IMR-90 (cell line): ENCODE data around the gene CMIP. TPM values are rescaled to one million over a fixed set of nuclear protein-coding genes. Genes with fewer than 3 reads are reported as not detected.

Experiments used
- ATAC-seq: fragments of 200-7000 bp; cut with Tn5 transposase; 2 replicates; pipeline ENCODE4 v1.9.1; 2020; ENCODE audit warnings: low read depth, mild to moderate bottlenecking, moderate library complexity
- BruUV-seq: library from RNA; stranded (reverse); fragments of 400-500 nt; replicated peaks from 2 replicates; lab custom pipeline; 2021; lab: Mats Ljungman, UMichigan
- CTCF ChIA-PET: fragments of 300-600 bp; formaldehyde crosslinking; extraction: SDS; loops from one replicate; lab custom pipeline; 2021; ENCODE audit warnings: antibody characterized with exemption; lab: Yijun Ruan, JAX
- POLR2A ChIA-PET: fragments of 300-600 bp; sonication (Branson Sonifier 250); formaldehyde crosslinking; loops from one replicate; lab custom pipeline; 2022; ENCODE audit warnings: antibody characterized with exemption; ENCODE audit not compliant: unreplicated experiment; lab: Charles Lee
- DNase-seq: peaks from one replicate; pipeline ENCODE4 v3.0.0; 2013
- H2AFZ ChIP-seq: replicated peaks from 2 replicates; pipeline ENCODE3; 2013; ENCODE audit warnings: low read length, mild to moderate bottlenecking; ENCODE audit not compliant: poor library complexity
- H2AK5ac ChIP-seq: 2 replicates; pipeline ENCODE4 v1.6.1; 2013; ENCODE audit warnings: low read depth, low read length, inconsistent platforms
- H2AK9ac ChIP-seq: replicated peaks from 2 replicates; pipeline ENCODE3; 2013; ENCODE audit warnings: mild to moderate bottlenecking, low read depth, low read length, moderate library complexity; ENCODE audit not compliant: poor library complexity
- H2BK120ac ChIP-seq: 2 replicates; pipeline ENCODE4 v1.6.1; 2013; ENCODE audit warnings: low read depth, low read length, inconsistent platforms
- H2BK15ac ChIP-seq: 3 replicates; pipeline ENCODE4 v1.6.1; 2013; ENCODE audit warnings: low read depth, low read length, inconsistent platforms
- H2BK20ac ChIP-seq: 2 replicates; pipeline ENCODE4 v1.6.1; 2013; ENCODE audit warnings: low read depth, mild to moderate bottlenecking, inconsistent platforms, low read length, moderate library complexity
- H2BK5ac ChIP-seq: 2 replicates; pipeline ENCODE4 v1.6.1; 2013; ENCODE audit warnings: mild to moderate bottlenecking, low read depth, low read length, inconsistent platforms; ENCODE audit not compliant: poor library complexity, severe bottlenecking
- H3K14ac ChIP-seq: replicated peaks from 2 replicates; pipeline ENCODE4 v1.6.1; 2013; ENCODE audit warnings: low read depth, low read length, inconsistent platforms
- H3K18ac ChIP-seq: 2 replicates; pipeline ENCODE4 v1.6.1; 2013; ENCODE audit warnings: low read depth, low read length, control low read depth
- H3K23ac ChIP-seq: 2 replicates; pipeline ENCODE4 v1.6.1; 2013; ENCODE audit warnings: low read depth, low read length, inconsistent platforms
- H3K27ac ChIP-seq: 2 replicates; pipeline ENCODE4 v1.5.1; 2013; ENCODE audit warnings: mild to moderate bottlenecking, control low read depth, low read length; ENCODE audit not compliant: insufficient read depth
- H3K27me3 ChIP-seq: 2 replicates; pipeline ENCODE4 v1.6.1; 2013; ENCODE audit warnings: low read length; ENCODE audit not compliant: control insufficient read depth, insufficient read depth
- H3K36me3 ChIP-seq: 2 replicates; pipeline ENCODE4 v1.6.1; 2013; ENCODE audit warnings: low read length, mixed read lengths; ENCODE audit not compliant: control insufficient read depth, insufficient read depth
- H3K4ac ChIP-seq: 2 replicates; pipeline ENCODE4 v1.6.1; 2013; ENCODE audit warnings: low read depth, low read length, inconsistent platforms
- H3K4me1 ChIP-seq: 2 replicates; pipeline ENCODE4 v1.6.1; 2013; ENCODE audit warnings: low read length, mixed read lengths; ENCODE audit not compliant: control insufficient read depth, insufficient read depth
- H3K4me2 ChIP-seq: 2 replicates; pipeline ENCODE4 v1.6.1; 2013; ENCODE audit warnings: low read depth, mild to moderate bottlenecking, control low read depth, low read length, moderate library complexity
- H3K4me3 ChIP-seq: 2 replicates; pipeline ENCODE4 v1.5.1; 2013; ENCODE audit warnings: low read depth, mild to moderate bottlenecking, control low read depth, low read length, moderate library complexity; ENCODE audit not compliant: insufficient read depth
- H3K56ac ChIP-seq: 2 replicates; pipeline ENCODE4 v1.6.1; 2013; ENCODE audit warnings: low read length, inconsistent platforms; ENCODE audit not compliant: insufficient read depth; ENCODE audit errors: extremely low read depth
- H3K79me1 ChIP-seq, 2 experiments: 2 replicates each; pipeline ENCODE4 v1.6.1; 2013; ENCODE audit warnings: low read length in 2 of 2, inconsistent platforms in 1 of 2, low read depth in 1 of 2
- H3K9ac ChIP-seq: 2 replicates; pipeline ENCODE4 v1.6.1; 2013; ENCODE audit warnings: low read depth, low read length, control low read depth
- H3K9me1 ChIP-seq: 2 replicates; pipeline ENCODE4 v1.6.1; 2013; ENCODE audit warnings: low read length, inconsistent platforms; ENCODE audit not compliant: insufficient read depth
- H3K9me3 ChIP-seq: 2 replicates; pipeline ENCODE4 v1.6.1; 2013; ENCODE audit warnings: low read length; ENCODE audit not compliant: control insufficient read depth, insufficient read depth
- H4K20me1 ChIP-seq: 2 replicates; pipeline ENCODE4 v1.6.1; 2013; ENCODE audit warnings: low read length, inconsistent platforms; ENCODE audit not compliant: insufficient read depth
- H4K5ac ChIP-seq: 2 replicates; pipeline ENCODE4 v1.6.1; 2013; ENCODE audit warnings: mild to moderate bottlenecking, low read depth, low read length, control low read depth
- H4K8ac ChIP-seq, 2 experiments: 2 replicates each; pipeline ENCODE4 v1.6.1; 2013; ENCODE audit warnings: low read depth in 2 of 2, low read length in 2 of 2, control low read depth in 1 of 2, inconsistent platforms in 1 of 2
- H4K91ac ChIP-seq: 2 replicates; pipeline ENCODE4 v1.6.1; 2013; ENCODE audit warnings: low read depth, low read length, inconsistent platforms; ENCODE audit not compliant: insufficient read depth
- BHLHE40 ChIP-seq: fragments of 150-350 bp; IDR thresholded peaks from 2 replicates; pipeline ENCODE4 v1.6.1; 2016; ENCODE audit warnings: mild to moderate bottlenecking, low read depth, low read length
- CEBPB ChIP-seq: IDR thresholded peaks from 2 replicates; pipeline ENCODE4 v1.6.1; 2012; ENCODE audit warnings: low read depth, low read length, improper control_type of control experiment
- CHD1 ChIP-seq: IDR thresholded peaks from 2 replicates; pipeline ENCODE4 v1.6.1; 2012; ENCODE audit warnings: low read depth, low read length, improper control_type of control experiment
- CTCF ChIP-seq: conservative IDR thresholded peaks from 2 replicates; pipeline ENCODE4 v1.5.1; 2012; ENCODE audit warnings: mild to moderate bottlenecking, low read depth, low read length, improper control_type of control experiment
- ELK1 ChIP-seq: fragments of 150-350 bp; IDR thresholded peaks from 2 replicates; pipeline ENCODE4 v1.6.1; 2016; ENCODE audit warnings: low read depth, mild to moderate bottlenecking, low read length, moderate library complexity, borderline replicate concordance
- FOS ChIP-seq: fragments of 150-350 bp; IDR thresholded peaks from 2 replicates; pipeline ENCODE4 v1.6.1; 2016; ENCODE audit warnings: low read depth, low read length
- MAFK ChIP-seq: IDR thresholded peaks from 2 replicates; pipeline ENCODE4 v1.6.1; 2012; ENCODE audit warnings: low read depth, low read length, improper control_type of control experiment
- MAZ ChIP-seq: IDR thresholded peaks from 2 replicates; pipeline ENCODE4 v1.6.1; 2012; ENCODE audit warnings: low read depth, mild to moderate bottlenecking, low read length, improper control_type of control experiment, moderate library complexity, borderline replicate concordance
- MXI1 ChIP-seq: IDR thresholded peaks from 2 replicates; pipeline ENCODE4 v1.6.1; 2012; ENCODE audit warnings: low read depth, mild to moderate bottlenecking, low read length, moderate library complexity, borderline replicate concordance
- NFE2L2 ChIP-seq: fragments of 150-350 bp; IDR thresholded peaks from 2 replicates; pipeline ENCODE4 v1.6.1; 2016; ENCODE audit warnings: low read depth, mild to moderate bottlenecking, low read length
- POLR2A ChIP-seq: IDR thresholded peaks from 2 replicates; pipeline ENCODE4 v1.6.1; 2012; ENCODE audit warnings: mild to moderate bottlenecking, low read depth, low read length
- RAD21 ChIP-seq: IDR thresholded peaks from 2 replicates; pipeline ENCODE4 v1.6.1; 2012; ENCODE audit warnings: low read length, improper control_type of control experiment
- RCOR1 ChIP-seq: IDR thresholded peaks from 2 replicates; pipeline ENCODE4 v1.6.1; 2012; ENCODE audit warnings: mild to moderate bottlenecking, low read length, improper control_type of control experiment; ENCODE audit not compliant: insufficient replicate concordance
- RFX5 ChIP-seq: IDR thresholded peaks from 2 replicates; pipeline ENCODE4 v1.8.0; 2012; ENCODE audit warnings: low read depth, mild to moderate bottlenecking, low read length, moderate library complexity
- SMC3 ChIP-seq: fragments of 150-350 bp; IDR thresholded peaks from 2 replicates; pipeline ENCODE4 v1.6.1; 2016; ENCODE audit warnings: low read depth, mild to moderate bottlenecking, antibody characterized with exemption, low read length, moderate library complexity
- USF2 ChIP-seq: fragments of 150-350 bp; IDR thresholded peaks from 2 replicates; pipeline ENCODE4 v1.6.1; 2017; ENCODE audit warnings: mild to moderate bottlenecking, antibody characterized with exemption, low read length, low read depth
- WGBS, 2 experiments: methylation state at CpG; one replicate each; pipeline versions ENCODE4 v1.1.5 to v1.1.7; 2013; ENCODE audit warnings: missing lambda C conversion rate in 2 of 2; ENCODE audit not compliant: insufficient read length in 1 of 2; ENCODE audit errors: extremely low coverage in 2 of 2; 5-methylcytosine and 5-hydroxymethylcytosine counted together
- dilution Hi-C: fragments of 300-500 bp; cut with HindIII; formaldehyde crosslinking; loops from one replicate; pipeline ENCODE4 v1.14.3; 2018; ENCODE audit warnings: low sequenced_read_pairs; ENCODE audit not compliant: unreplicated experiment
- in situ Hi-C: fragments of 300-500 bp; cut with MboI; formaldehyde crosslinking; loops from 3 replicates; pipeline ENCODE4 v1.14.3; 2019; ENCODE audit warnings: low sequenced_read_pairs, inconsistent platforms, mixed read lengths
- intact Hi-C: fragments of 100-400 bp; cut with micrococcal nuclease; formaldehyde crosslinking; loops from 2 replicates; pipeline ENCODE4 v1.10.0; 2022
- polyA plus RNA-seq, 3 experiments: library from polyadenylated mRNA; depleted of rRNA; stranded (reverse); fragments of >200 nt; gene quantifications; 2 replicates each; pipeline ENCODE4 v1.2.3, GENCODE V29; 2012; ENCODE audit warnings: low replicate concordance in 1 of 3
- total RNA-seq: library from RNA; depleted of rRNA; stranded (reverse); fragments of >200 nt; gene quantifications from 2 replicates; pipeline ENCODE4 v1.2.3, GENCODE V29; 2012

The CMIP gene
- total and polyA plus RNA-seq, 2 of the 4 experiments (the other 2 are of a cell fraction) = 3.2 to 11.6 TPM

GRCh38 chr16:81517150-81517499, 72.5 kb downstream of the CMIP start:
- ChIA-PET CTCF (no interaction called here), POLR2A (no interaction called here)
- Histone ChIP-seq H3K14ac (no peak overlapping the region), H2AK5ac (no peak overlapping the region; the same call in 1 of the 2 replicates), H2BK20ac (no peak overlapping the region), H3K79me1 (peaks cover 50 to 65% of the 10 kb centered on the region in 2 experiments), H3K27me3 (no peaks in the 10 kb centered on the region), H3K4me1 (peaks cover 13% of the 10 kb centered on the region), H4K8ac (no peak overlapping the region), H2BK5ac (no peak overlapping the region), H3K4me3 (no peak overlapping the region), H3K27ac (no peak overlapping the region), H3K18ac (no peak overlapping the region), H2BK120ac (no peak overlapping the region), H4K91ac (no peak overlapping the region), H3K4me2 (no peak overlapping the region), H3K9ac (no peak overlapping the region), H2BK15ac (no peak overlapping the region), H3K9me3 (no peaks in the 10 kb centered on the region), H3K23ac (no peak overlapping the region), H4K5ac (no peak overlapping the region), H3K56ac (no peak overlapping the region), H2AK9ac (no peak overlapping the region), H2AFZ (no peak overlapping the region), H3K9me1 (peaks cover 18% of the 10 kb centered on the region), H3K36me3 (peaks cover 3% of the 10 kb centered on the region; the same call in 1 of the 2 replicates), H3K4ac (no peak overlapping the region), H4K20me1 (peaks cover 21% of the 10 kb centered on the region)
- intact Hi-C loops = no loop called here
- DNase-seq (no peak), ATAC-seq (no peak)
- WGBS, 2 experiments = 88% methylated on average over 3 of the region's 4 CpGs; no CpG with 5 or more reads in 1 of the 2 experiments
- BruUV-seq = no TSS peak
- TF ChIP-seq MAFK = no peak
- TF ChIP-seq RCOR1 = no peak
- TF ChIP-seq SMC3 = no peak
- no peak for TF ChIP-seq RAD21
- TF ChIP-seq NFE2L2 = no peak
- TF ChIP-seq MAZ = no peak
- TF ChIP-seq CTCF = no peak
- no peak for TF ChIP-seq BHLHE40
- TF ChIP-seq RFX5 = no peak
- TF ChIP-seq CEBPB = no peak
- no peak for TF ChIP-seq USF2
- no peak for TF ChIP-seq CHD1
- no peak for TF ChIP-seq MXI1
- no peak for TF ChIP-seq FOS
- no peak for TF ChIP-seq POLR2A
- TF ChIP-seq ELK1 = no peak
- dilution Hi-C loops = no loop called here
- in situ Hi-C loops = no loop called here
